Adrenal gland (tissue), 12 donors: ENCODE data around the gene TENT4A. TPM values are rescaled to one million over a fixed set of nuclear protein-coding genes. Genes with fewer than 3 reads are reported as not detected.

Experiments used
- DNase-seq, 7 donors: peaks; one replicate each; pipeline ENCODE4 v3.0.0-alpha.2; 2019 to 2020
- H3K27ac ChIP-seq, 5 donors: fragments of 200-600 bp; sonication (generic) in 4 of 5; 1 replicate in 3 of 5; 2 replicates in 2 of 5; pipeline versions ENCODE4 v1.5.1 to v1.8.0; 2016 to 2020; ENCODE audit warnings: mild to moderate bottlenecking in 1 of 5
- H3K27me3 ChIP-seq: fragments of 200-600 bp; 2 replicates; pipeline ENCODE4 v1.8.0; 2021
- H3K36me3 ChIP-seq, 2 donors: fragments of 200-600 bp; replicated peaks in 1 of 2; 1 replicate in 1 of 2; 2 replicates in 1 of 2; pipeline versions ENCODE4 v1.5.1 to v1.8.0; 2018 to 2022
- H3K4me1 ChIP-seq, 2 donors: fragments of 200-600 bp; replicated peaks in 1 of 2; 1 replicate in 1 of 2; 2 replicates in 1 of 2; pipeline versions ENCODE4 v1.5.1 to v1.8.0; 2018 to 2021
- H3K4me3 ChIP-seq, 4 donors: fragments of 200-600 bp; sonication (generic) in 3 of 4; one replicate each; pipeline ENCODE4 v1.5.1; 2016 to 2018
- H3K9me3 ChIP-seq, 3 donors: fragments of 200-600 bp; sonication (generic) in 1 of 3; replicated peaks in 1 of 3; 1 replicate in 2 of 3; 2 replicates in 1 of 3; pipeline versions ENCODE4 v1.5.1 to v1.8.0; 2016 to 2021
- CTCF ChIP-seq, 6 experiments: fragments of 450-650 bp in 4 of 6; fragments of 200-600 bp in 2 of 6; sonication (generic) in 1 of 6; IDR thresholded peaks; 1 replicate in 5 of 6; 2 replicates in 1 of 6; pipeline versions ENCODE4 v1.5.1 to v1.8.0; 2016 to 2021; ENCODE audit warnings: antibody characterized with exemption in 6 of 6, mild to moderate bottlenecking in 2 of 6, moderate library complexity in 1 of 6
- POLR2A ChIP-seq, 2 donors: fragments of 450-650 bp; IDR thresholded peaks; one replicate each; pipeline ENCODE4 v1.6.1; 2017; ENCODE audit warnings: antibody characterized with exemption in 2 of 2, mild to moderate bottlenecking in 2 of 2, moderate library complexity in 1 of 2
- WGBS, 4 donors: extraction: QIAGEN DNeasy Blood & Tissue Kit in 2 of 4; methylation state at CpG; one replicate each; pipeline versions ENCODE4 v1.1.5 to v1.1.7; 2013 to 2017; 5-methylcytosine and 5-hydroxymethylcytosine counted together
- intact Hi-C, 2 donors: fragments of 100-400 bp; cut with DNase I; formaldehyde crosslinking; loops; one replicate each; pipeline versions ENCODE4 v1.14.1 to v1.15.0; 2022 to 2023
- polyA plus RNA-seq, 3 donors: library from polyadenylated mRNA; stranded (reverse); fragments of 200-250 nt in 2 of 3; fragments of 350-450 nt in 1 of 3; fragmentation: Illumina TruSeq in 1 of 3; extraction: RNeasy Lipid Tissue Mini Kit (QIAGEN cat#74804) in 1 of 3; gene quantifications; one replicate each; pipeline ENCODE4 v1.2.3, GENCODE V29; 2013 to 2014
- total RNA-seq, 9 donors: library from RNA; depleted of rRNA in 4 of 9; stranded (reverse); fragments of >200 nt in 4 of 9; fragments of 120-200 nt in 1 of 9; fragmentation: NEBNext Ultra II Directional in 1 of 9; extraction: Animal tissue kit (Norgen Biotek cat#: 25700) in 1 of 9; gene quantifications; one replicate each; pipeline versions ENCODE4 v1.1.0 to v1.2.4, GENCODE V29; 2013 to 2023
- donor health status: healthy with polysubstance abuse.
- donor health status: Bipolar disorder and iron deficiency.
- donor health status: DM: yes; HTN: yes; CAD: no.
- donor health status: DM: no; HTN: no; CAD: no.
- donor health status: DM: no; HTN: no; CAD: no.
- donor health status: DM: yes; HTN: yes; CAD: no.

The TENT4A gene
- total and polyA plus RNA-seq, 12 donors, result 9.1 to 24.4 (median 14.4) TPM

DNA sequence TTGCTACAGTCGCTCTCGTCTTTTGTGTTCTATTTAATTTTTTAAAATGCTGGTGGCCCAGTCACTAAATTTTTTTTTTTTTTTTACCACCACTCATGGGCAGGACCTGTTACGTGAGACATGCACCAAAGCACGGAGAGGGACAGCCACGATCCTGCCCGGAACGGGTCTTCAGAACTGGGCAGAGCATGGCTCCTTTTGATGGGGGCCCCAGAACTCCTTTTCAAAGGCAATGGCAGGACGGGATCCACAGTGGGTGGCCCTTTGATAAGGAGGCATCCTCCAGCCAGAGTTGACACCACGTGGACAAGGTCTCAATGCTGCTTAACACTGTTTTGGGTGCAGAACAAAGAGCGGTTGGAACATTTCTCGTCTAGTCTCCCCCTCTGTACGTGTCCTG lies 50.0 kb downstream of the TENT4A start:
- no peak for TF ChIP-seq POLR2A (IDR thresholded peaks at IDR 0.05)
- TF ChIP-seq CTCF (IDR thresholded peaks at IDR 0.05), result no peak
- 88 to 97% (median 89%) methylated on average over 11 to 12 of the region's 12 CpGs for WGBS, 4 donors
- H3K36me3 ChIP-seq, result no peaks in the 10 kb centered on the region
- peaks cover 4 to 14% of the 10 kb centered on the region in 2 donors for H3K4me1 ChIP-seq
- intact Hi-C loops, result loop anchor here in 1 of 2 donors (10.0 kb wide), 1 partner anchor 632 kb away; the partner anchor contains the start of gene ADCY2
- no peak overlapping the region for H3K4me3 ChIP-seq
- H3K27me3 ChIP-seq, result no peaks in the 10 kb centered on the region
- H3K9me3 ChIP-seq, result no peaks in the 10 kb centered on the region
- H3K27ac ChIP-seq, result no peak overlapping the region
- no peak for DNase-seq

- no peaks in the 10 kb centered on the region for H3K27me3 ChIP-seq
- no peaks in the 10 kb centered on the region for H3K9me3 ChIP-seq
- peak overlapping the region in 1 of 4 donors; percentile 7 for H3K4me3 ChIP-seq
- intact Hi-C loops, result loop anchor here in 1 of 2 donors (5.0 to 10.0 kb wide), 2 partner anchors 629 to 981 kb away; partner anchors contain the start of gene ADCY2
- no peaks in the 10 kb centered on the region for H3K36me3 ChIP-seq
- WGBS, 4 donors, result 35 to 53% (median 39%) methylated on average over 12 to 22 of the region's 22 CpGs
- peak; percentile 77 to 93 (median 82) for DNase-seq
- peak overlapping the region in 1 of 5 donors; percentile 72 for H3K27ac ChIP-seq
- TF ChIP-seq CTCF (IDR thresholded peaks at IDR 0.05) (peak; percentile 69 to 94 (median 84)), POLR2A (IDR thresholded peaks at IDR 0.05) (no peak)
- peaks cover 4 to 14% of the 10 kb centered on the region in 2 donors for H3K4me1 ChIP-seq
Measured at GRCh38 chr5:6765612-6766525, 52.6 kb downstream of the TENT4A start.

- no peaks in the 10 kb centered on the region for H3K27me3 ChIP-seq
- no peaks in the 10 kb centered on the region for H3K36me3 ChIP-seq
- peaks cover 4 to 14% of the 10 kb centered on the region in 2 donors for H3K4me1 ChIP-seq
- H3K4me3 ChIP-seq, result peak overlapping the region in 1 of 4 donors; percentile 7
- peak overlapping the region in 3 of 5 donors; percentile 28 to 72 (median 34) for H3K27ac ChIP-seq
- intact Hi-C loops, result loop anchor here in 1 of 2 donors (5.0 to 10.0 kb wide), 2 partner anchors 628 to 981 kb away; partner anchors contain the start of gene ADCY2
- no peaks in the 10 kb centered on the region for H3K9me3 ChIP-seq
- TF ChIP-seq CTCF (IDR thresholded peaks at IDR 0.05) (no peak), POLR2A (IDR thresholded peaks at IDR 0.05) (no peak)
- WGBS, 4 donors, result 31 to 53% (median 43%) methylated on average over 4 to 12 of the region's 12 CpGs
- DNase-seq, result peak; percentile 93 to 97 (median 96)
Measured at GRCh38 chr5:6766604-6767093, 53.4 kb downstream of the TENT4A start.

GRCh38 chr5:6767481-6768063 lies 54.3 kb downstream of the TENT4A start:
- no peak for TF ChIP-seq CTCF (IDR thresholded peaks at IDR 0.05)
- no peak for TF ChIP-seq POLR2A (IDR thresholded peaks at IDR 0.05)
- intact Hi-C loops, result loop anchor here in 1 of 2 donors (5.0 to 10.0 kb wide), 2 partner anchors 627 to 980 kb away; partner anchors contain the start of gene ADCY2
- Histone ChIP-seq H3K9me3 (no peaks in the 10 kb centered on the region), H3K4me1 (peaks cover 4 to 14% of the 10 kb centered on the region in 2 donors), H3K4me3 (no peak overlapping the region), H3K27ac (no peak overlapping the region), H3K27me3 (no peaks in the 10 kb centered on the region), H3K36me3 (no peaks in the 10 kb centered on the region)
- 94 to 100% (median 96%) methylated on average over 9 to 11 of the region's 11 CpGs for WGBS, 4 donors
- no peak for DNase-seq
